NCI-H1417 (cell line): ENCODE results near the gene FKBP1A.

Experiments
- DNase-seq, 3 experiments: peaks; one replicate each; lab custom pipeline; 2025; lab: John Stamatoyannopoulos, UW

The FKBP1A gene

GRCh38 chr20:1417273-1417672 is 24.4 kb upstream of the FKBP1A start:
- DNase-seq: no peak

GRCh38 chr20:1415667-1416468 is 23.0 kb upstream of the FKBP1A start:
- no peak for DNase-seq

- DNase-seq: no peak
Measured at GRCh38 chr20:1414982-1415381, 22.1 kb upstream of the FKBP1A start.

- no peak for DNase-seq
Measured at GRCh38 chr20:1405801-1406200, 12.9 kb upstream of the FKBP1A start.

- DNase-seq: no peak
Measured at GRCh38 chr20:1403624-1404023, 10.8 kb upstream of the FKBP1A start.

- DNase-seq: no peak
Measured at GRCh38 chr20:1402149-1402548, 9.3 kb upstream of the FKBP1A start.

- no peak for DNase-seq
Measured at GRCh38 chr20:1401451-1401907, 8.6 kb upstream of the FKBP1A start.

- peak in 2 of 3 experiments; percentile 79 to 95 for DNase-seq
Measured at GRCh38 chr20:1399678-1400366, 7.0 kb upstream of the FKBP1A start.

GRCh38 chr20:1398185-1398584 is 5.3 kb upstream of the FKBP1A start:
- DNase-seq: peak in 2 of 3 experiments; percentile 22 to 26

GRCh38 chr20:1397710-1398109 is 4.9 kb upstream of the FKBP1A start:
- no peak for DNase-seq

GRCh38 chr20:1396702-1397101 is 3.8 kb upstream of the FKBP1A start:
- no peak for DNase-seq

- DNase-seq: no peak
Measured at GRCh38 chr20:1396264-1396663, 3.4 kb upstream of the FKBP1A start.

- no peak for DNase-seq
Measured at GRCh38 chr20:1394686-1395085, 1.8 kb upstream of the FKBP1A start.

GRCh38 chr20:1393507-1393882 is 641 bp upstream of the FKBP1A start:
- no peak for DNase-seq

GRCh38 chr20:1392443-1392692 is 486 bp downstream of the FKBP1A start:
- no peak for DNase-seq

GRCh38 chr20:1391640-1392442 is 1.0 kb downstream of the FKBP1A start:
- peak in 1 of 3 experiments; percentile 48 for DNase-seq

GRCh38 chr20:1390581-1391403 is 2.1 kb downstream of the FKBP1A start:
- DNase-seq: no peak

GRCh38 chr20:1389703-1390580 is 2.9 kb downstream of the FKBP1A start:
- no peak for DNase-seq

GRCh38 chr20:1388741-1389483 is 3.9 kb downstream of the FKBP1A start:
- DNase-seq: no peak

- peak; percentile 9 to 29 (median 17) for DNase-seq
Measured at GRCh38 chr20:1388253-1388652, 4.6 kb downstream of the FKBP1A start.
